HepG2 (cell line): ENCODE results near the gene KMT2A. TPM values are rescaled to one million over a fixed set of nuclear protein-coding genes. Genes with fewer than 3 reads are reported as not detected.

Experiments
- ATAC-seq: fragments of 200-7000 bp; cut with Tn5 transposase; 3 replicates; pipeline ENCODE4 v1.9.1; 2020; ENCODE audit warnings: mild to moderate bottlenecking, moderate library complexity
- BruUV-seq: library from RNA; stranded (reverse); fragments of 400-500 nt; replicated peaks from 2 replicates; lab custom pipeline; 2021; lab: Mats Ljungman, UMichigan
- CTCF ChIA-PET: fragments of 300-600 bp; formaldehyde crosslinking; extraction: SDS; loops from one replicate; lab custom pipeline; 2021; ENCODE audit warnings: low total read pairs, inconsistent platforms, low intra/inter-chr PET ratio; lab: Yijun Ruan, JAX
- POLR2A ChIA-PET: fragments of 350-600 bp; sonication (Branson Sonifier 250); formaldehyde crosslinking; loops from one replicate; lab custom pipeline; 2020; ENCODE audit warnings: antibody characterized with exemption, inconsistent platforms; lab: Yijun Ruan, JAX
- DNase-seq: peaks from one replicate; pipeline ENCODE4 v3.0.0-alpha.2; 2015; ENCODE audit warnings: low spot score
- FAIRE-seq: peaks from 3 replicates; lab custom pipeline; 2011; peaks lifted over from hg19 to GRCh38; lab: Jason Lieb, UNC
- H2AFZ ChIP-seq: one replicate; pipeline ENCODE4 v1.6.1; 2011; ENCODE audit warnings: low read length, inconsistent platforms
- H3K27ac ChIP-seq: fragments of 300-600 bp; 3 replicates; pipeline ENCODE4 v1.8.0; 2011; ENCODE audit warnings: mixed run types, mild to moderate bottlenecking, mixed read lengths, low read length, inconsistent platforms; ENCODE audit not compliant: insufficient read depth; ENCODE audit errors: extremely low read length
- H3K27me3 ChIP-seq, 2 experiments: fragments of 200-600 bp in 1 of 2; 2 replicates in 1 of 2; 3 replicates in 1 of 2; pipeline versions ENCODE4 v1.6.0 to v1.8.0; 2011; ENCODE audit warnings: low read length in 2 of 2, mild to moderate bottlenecking in 2 of 2, moderate library complexity in 2 of 2, inconsistent platforms in 1 of 2; ENCODE audit not compliant: insufficient read depth in 2 of 2, control insufficient read depth in 1 of 2
- H3K36me3 ChIP-seq, 2 experiments: fragments of 200-600 bp in 1 of 2; replicated peaks in 1 of 2; 2 replicates in 1 of 2; 3 replicates in 1 of 2; pipeline versions ENCODE4 v1.5.1 to v1.8.0; 2011; ENCODE audit warnings: low read length in 2 of 2, inconsistent platforms in 1 of 2; ENCODE audit not compliant: insufficient read depth in 2 of 2, control insufficient read depth in 1 of 2
- H3K4me1 ChIP-seq: 2 replicates; pipeline ENCODE4 v1.5.1; 2012; ENCODE audit warnings: low read length, inconsistent platforms; ENCODE audit not compliant: insufficient read depth
- H3K4me2 ChIP-seq: 2 replicates; pipeline ENCODE4 v1.6.0; 2011; ENCODE audit warnings: low read depth, low read length, inconsistent platforms
- H3K4me3 ChIP-seq, 3 experiments: fragments of 200-600 bp in 1 of 3; sonication (generic), shearing (Covaris generic) in 1 of 3; replicated peaks in 1 of 3; 2 replicates each; pipeline ENCODE4 v1.5.1; 2011 to 2016; ENCODE audit warnings: low read length in 3 of 3, inconsistent platforms in 2 of 3, low read depth in 2 of 3, mild to moderate bottlenecking in 2 of 3, control low read depth in 1 of 3, mixed read lengths in 1 of 3; ENCODE audit not compliant: insufficient read depth in 1 of 3
- H3K79me2 ChIP-seq: one replicate; pipeline ENCODE4 v1.6.1; 2011; ENCODE audit warnings: low read length, inconsistent platforms; ENCODE audit not compliant: insufficient read depth
- H3K9ac ChIP-seq: 2 replicates; pipeline ENCODE4 v1.6.0; 2011; ENCODE audit warnings: mild to moderate bottlenecking, low read depth, low read length, inconsistent platforms; ENCODE audit not compliant: insufficient read depth
- H3K9me3 ChIP-seq: 2 replicates; pipeline ENCODE4 v1.5.1; 2012; ENCODE audit warnings: mild to moderate bottlenecking, low read length
- H4K20me1 ChIP-seq: 2 replicates; pipeline ENCODE4 v1.6.0; 2011; ENCODE audit warnings: inconsistent platforms, mild to moderate bottlenecking, low read length, moderate library complexity; ENCODE audit not compliant: insufficient read depth
- ARID2 ChIP-seq: sonication (generic); formaldehyde crosslinking; IDR thresholded peaks from 2 replicates; pipeline ENCODE4 v1.8.1; 2022; ENCODE audit warnings: mild to moderate bottlenecking, missing genetic modification reagents, borderline replicate concordance
- ARID3A ChIP-seq: IDR thresholded peaks from 2 replicates; pipeline ENCODE4 v1.6.1; 2012; ENCODE audit warnings: low read depth, low read length, improper control_type of control experiment
- HNF4G ChIP-seq, 2 experiments: sonication (generic) in 1 of 2; formaldehyde crosslinking in 1 of 2; IDR thresholded peaks; 2 replicates each; pipeline versions ENCODE4 v1.4.0 to v1.6.1; 2011 to 2020; ENCODE audit warnings: borderline replicate concordance in 2 of 2, low read depth in 2 of 2, mild to moderate bottlenecking in 2 of 2, low read length in 1 of 2, missing genetic modification reagents in 1 of 2, moderate library complexity in 1 of 2
- POGK ChIP-seq: sonication (generic); formaldehyde crosslinking; conservative IDR thresholded peaks from 2 replicates; pipeline ENCODE4 v1.8.0; 2022; ENCODE audit warnings: mild to moderate bottlenecking, moderate library complexity, missing genetic modification reagents
- POLR2A ChIP-seq, 2 experiments: IDR thresholded peaks; 2 replicates each; pipeline ENCODE4 v1.6.1; 2011; ENCODE audit warnings: low read depth in 2 of 2, low read length in 2 of 2, mild to moderate bottlenecking in 1 of 2, moderate library complexity in 1 of 2; ENCODE audit not compliant: insufficient read depth in 1 of 2
- ZFP36L1 ChIP-seq: sonication (generic); formaldehyde crosslinking; IDR thresholded peaks from 2 replicates; pipeline ENCODE4 v1.8.0; 2022; ENCODE audit warnings: mild to moderate bottlenecking, missing genetic modification reagents, moderate library complexity
- ZNF124 ChIP-seq: sonication (generic); formaldehyde crosslinking; IDR thresholded peaks from 2 replicates; pipeline ENCODE4 v1.4.0; 2020; ENCODE audit warnings: missing genetic modification reagents
- ZNF317 ChIP-seq: sonication (generic); formaldehyde crosslinking; IDR thresholded peaks from 2 replicates; pipeline ENCODE4 v1.5.0; 2020; ENCODE audit warnings: mild to moderate bottlenecking, missing genetic modification reagents
- ZNF501 ChIP-seq: sonication (generic); formaldehyde crosslinking; IDR thresholded peaks from 2 replicates; pipeline ENCODE4 v1.5.1; 2020; ENCODE audit warnings: mild to moderate bottlenecking, moderate library complexity, missing genetic modification reagents
- WGBS: methylation state at CpG from one replicate; pipeline ENCODE4 v1.1.6; 2017; ENCODE audit warnings: low lambda C conversion rate; 5-methylcytosine and 5-hydroxymethylcytosine counted together
- in situ Hi-C: cut with HindIII; loops from 2 replicates; pipeline ENCODE4 v1.10.0; 2017; ENCODE audit warnings: low pct_unique_long_range_greater_than_20kb; ENCODE audit not compliant: extremely low pct_ligation_motif_present
- intact Hi-C: fragments of 100-400 bp; cut with micrococcal nuclease; formaldehyde crosslinking; loops from one replicate; pipeline ENCODE4 v1.10.0; 2022; ENCODE audit not compliant: unreplicated experiment
- polyA plus RNA-seq, 8 experiments: library from polyadenylated mRNA; depleted of rRNA in 3 of 8; stranded (reverse) in 7 of 8; unstranded in 1 of 8; fragments of >200 nt; fragmentation: Illumina TruSeq in 4 of 8; extraction: Trizol in 4 of 8; gene quantifications; 2 replicates each; pipeline versions ENCODE4 v1.2.1 to v1.2.3, GENCODE V29; 2011 to 2016; ENCODE audit warnings: low read depth in 4 of 8, missing spikeins in 1 of 8, mixed read lengths in 1 of 8; ENCODE audit not compliant: insufficient read depth in 1 of 8
- total RNA-seq, 5 experiments: library from RNA; depleted of rRNA; stranded (reverse); fragments of >200 nt; fragmentation: Illumina TruSeq; extraction: Trizol; gene quantifications; 2 replicates each; pipeline ENCODE4 v1.2.3, GENCODE V29; 2016; ENCODE audit warnings: low read depth in 1 of 5
- TF ChIP-seq, protein P1 (sequence below): sonication (generic); formaldehyde crosslinking; IDR thresholded peaks from 2 replicates; pipeline ENCODE4 v1.4.0; 2020; ENCODE audit warnings: missing genetic modification reagents
- TF ChIP-seq, protein P2 (sequence below): sonication (generic); formaldehyde crosslinking; IDR thresholded peaks from 2 replicates; pipeline ENCODE4 v1.4.0; 2020; ENCODE audit warnings: missing genetic modification reagents, borderline replicate concordance
- TF ChIP-seq, protein P3 (sequence below), 2 experiments: sonication (generic) in 1 of 2; formaldehyde crosslinking in 1 of 2; IDR thresholded peaks; 2 replicates each; pipeline versions ENCODE4 v1.5.1 to v1.6.1; 2011 to 2020; ENCODE audit warnings: borderline replicate concordance in 1 of 2, low read depth in 1 of 2, low read length in 1 of 2, mild to moderate bottlenecking in 1 of 2, missing genetic modification reagents in 1 of 2, moderate library complexity in 1 of 2

The KMT2A gene
- total and polyA plus RNA-seq, 2 of the 13 experiments (the other 11 are each of a cell fraction or from before 2014, with no cell fraction given), result 12.4 to 20.0 TPM

- DNase-seq, result no peak
- Histone ChIP-seq H3K36me3 (no peaks in the 10 kb centered on the region), H2AFZ (no peak overlapping the region), H3K27ac (no peak overlapping the region), H3K27me3 (no peaks in the 10 kb centered on the region; a peak in 1 of 5 replicates), H3K4me2 (no peak overlapping the region), H3K4me1 (peaks cover 35% of the 10 kb centered on the region), H3K9me3 (no peaks in the 10 kb centered on the region), H3K4me3 (no peak overlapping the region), H3K79me2 (no peaks in the 10 kb centered on the region), H4K20me1 (no peaks in the 10 kb centered on the region), H3K9ac (no peak overlapping the region)
- CTCF ChIA-PET, result interaction anchor here (1.0 kb wide), 1 partner anchor 30 kb away, joined by 3 read pairs; the partner anchor contains the start of gene IFT46
- 95% methylated on average over 7 of the region's 9 CpGs for WGBS
- in situ Hi-C loops (no loop called here), intact Hi-C loops (no loop called here)
- FAIRE-seq, result no peak
- no peak for ATAC-seq
- POLR2A ChIA-PET, result no interaction called here
- no TSS peak for BruUV-seq
- TF ChIP-seq ZFP36L1 (CRISPR knock-in tag) (no peak), ARID3A (no peak), POLR2A (IDR thresholded peaks at IDR 0.05; ENCODE audit: insufficient read depth in 1 of 2, low read depth in 2 of 2, low read length in 2 of 2) (no peak), ZNF124 (CRISPR knock-in tag) (no peak), ZNF317 (CRISPR knock-in tag) (no peak), POGK (CRISPR knock-in tag) (no peak), HNF4G (IDR thresholded peaks at IDR 0.05; ENCODE audit: borderline replicate concordance, low read depth, low read length) (no peak), HNF4G (CRISPR knock-in tag; IDR thresholded peaks at IDR 0.05; ENCODE audit: borderline replicate concordance, low read depth) (no peak), ZNF501 (CRISPR knock-in tag) (no peak), ARID2 (CRISPR knock-in tag) (no peak)
- TF ChIP-seq, protein P1, sequence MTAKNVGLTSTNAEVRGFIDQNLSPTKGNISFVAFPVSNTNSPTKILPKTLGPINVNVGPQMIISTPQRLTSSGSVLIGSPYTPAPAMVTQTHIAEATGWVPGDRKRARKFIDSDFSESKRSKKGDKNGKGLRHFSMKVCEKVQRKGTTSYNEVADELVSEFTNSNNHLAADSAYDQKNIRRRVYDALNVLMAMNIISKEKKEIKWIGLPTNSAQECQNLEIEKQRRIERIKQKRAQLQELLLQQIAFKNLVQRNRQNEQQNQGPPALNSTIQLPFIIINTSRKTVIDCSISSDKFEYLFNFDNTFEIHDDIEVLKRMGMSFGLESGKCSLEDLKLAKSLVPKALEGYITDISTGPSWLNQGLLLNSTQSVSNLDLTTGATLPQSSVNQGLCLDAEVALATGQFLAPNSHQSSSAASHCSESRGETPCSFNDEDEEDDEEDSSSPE (CRISPR knock-in tag), result no peak
- TF ChIP-seq, protein P2, sequence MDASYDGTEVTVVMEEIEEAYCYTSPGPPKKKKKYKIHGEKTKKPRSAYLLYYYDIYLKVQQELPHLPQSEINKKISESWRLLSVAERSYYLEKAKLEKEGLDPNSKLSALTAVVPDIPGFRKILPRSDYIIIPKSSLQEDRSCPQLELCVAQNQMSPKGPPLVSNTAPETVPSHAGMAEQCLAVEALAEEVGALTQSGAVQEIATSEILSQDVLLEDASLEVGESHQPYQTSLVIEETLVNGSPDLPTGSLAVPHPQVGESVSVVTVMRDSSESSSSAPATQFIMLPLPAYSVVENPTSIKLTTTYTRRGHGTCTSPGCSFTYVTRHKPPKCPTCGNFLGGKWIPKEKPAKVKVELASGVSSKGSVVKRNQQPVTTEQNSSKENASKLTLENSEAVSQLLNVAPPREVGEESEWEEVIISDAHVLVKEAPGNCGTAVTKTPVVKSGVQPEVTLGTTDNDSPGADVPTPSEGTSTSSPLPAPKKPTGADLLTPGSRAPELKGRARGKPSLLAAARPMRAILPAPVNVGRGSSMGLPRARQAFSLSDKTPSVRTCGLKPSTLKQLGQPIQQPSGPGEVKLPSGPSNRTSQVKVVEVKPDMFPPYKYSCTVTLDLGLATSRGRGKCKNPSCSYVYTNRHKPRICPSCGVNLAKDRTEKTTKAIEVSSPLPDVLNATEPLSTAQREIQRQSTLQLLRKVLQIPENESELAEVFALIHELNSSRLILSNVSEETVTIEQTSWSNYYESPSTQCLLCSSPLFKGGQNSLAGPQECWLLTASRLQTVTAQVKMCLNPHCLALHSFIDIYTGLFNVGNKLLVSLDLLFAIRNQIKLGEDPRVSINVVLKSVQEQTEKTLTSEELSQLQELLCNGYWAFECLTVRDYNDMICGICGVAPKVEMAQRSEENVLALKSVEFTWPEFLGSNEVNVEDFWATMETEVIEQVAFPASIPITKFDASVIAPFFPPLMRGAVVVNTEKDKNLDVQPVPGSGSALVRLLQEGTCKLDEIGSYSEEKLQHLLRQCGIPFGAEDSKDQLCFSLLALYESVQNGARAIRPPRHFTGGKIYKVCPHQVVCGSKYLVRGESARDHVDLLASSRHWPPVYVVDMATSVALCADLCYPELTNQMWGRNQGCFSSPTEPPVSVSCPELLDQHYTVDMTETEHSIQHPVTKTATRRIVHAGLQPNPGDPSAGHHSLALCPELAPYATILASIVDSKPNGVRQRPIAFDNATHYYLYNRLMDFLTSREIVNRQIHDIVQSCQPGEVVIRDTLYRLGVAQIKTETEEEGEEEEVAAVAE (CRISPR knock-in tag), result no peak
- TF ChIP-seq, protein P3, sequence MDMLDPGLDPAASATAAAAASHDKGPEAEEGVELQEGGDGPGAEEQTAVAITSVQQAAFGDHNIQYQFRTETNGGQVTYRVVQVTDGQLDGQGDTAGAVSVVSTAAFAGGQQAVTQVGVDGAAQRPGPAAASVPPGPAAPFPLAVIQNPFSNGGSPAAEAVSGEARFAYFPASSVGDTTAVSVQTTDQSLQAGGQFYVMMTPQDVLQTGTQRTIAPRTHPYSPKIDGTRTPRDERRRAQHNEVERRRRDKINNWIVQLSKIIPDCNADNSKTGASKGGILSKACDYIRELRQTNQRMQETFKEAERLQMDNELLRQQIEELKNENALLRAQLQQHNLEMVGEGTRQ (IDR thresholded peaks at IDR 0.05; ENCODE audit: low read depth, low read length), result no peak
- TF ChIP-seq, protein P3 (CRISPR knock-in tag; IDR thresholded peaks at IDR 0.05; ENCODE audit: borderline replicate concordance), result no peak
Measured at GRCh38 chr11:118535261-118535660, 99.0 kb downstream of the KMT2A start.
